ENCODE results near the gene LTBP1. TPM values are rescaled to one million over a fixed set of nuclear protein-coding genes. Genes with fewer than 3 reads are reported as not detected.

Gene LTBP1
- polyA plus RNA-seq, 2 of the 4 experiments (the other 2 are of a cell fraction): 23.8 to 30.4 TPM

DNA sequence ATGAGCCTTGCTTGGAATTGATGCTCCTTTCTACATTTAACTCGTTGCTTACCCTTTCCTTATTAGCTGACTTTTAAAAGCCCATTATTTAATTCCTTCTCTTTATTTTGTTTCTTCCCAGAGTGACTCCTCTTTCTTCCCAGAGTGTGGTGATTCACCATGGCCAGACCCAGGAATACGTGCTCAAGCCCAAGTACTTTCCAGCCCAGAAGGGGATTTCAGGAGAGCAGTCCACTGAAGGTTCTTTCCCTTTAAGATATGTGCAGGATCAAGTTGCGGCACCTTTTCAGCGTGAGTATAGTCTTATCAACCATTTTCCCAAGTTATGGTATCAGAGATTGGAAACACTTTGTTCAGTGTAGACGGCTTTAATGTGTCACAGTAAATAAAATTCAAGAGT is 163.7 kb downstream of the LTBP1 start:
- H3K9me3 ChIP-seq: no peaks in the 10 kb centered on the region
- CTCF ChIA-PET: interaction anchor here (1.6 kb wide), 1 partner anchor 24 kb away, joined by 4 read pairs; no protein-coding TSS in a partner anchor
- DNase-seq (ENCODE audit: low read depth in 1 of 2, low spot score in 1 of 2) (no peak), FAIRE-seq (no peak), ATAC-seq (peak in 1 of 2 experiments; percentile 16; a peak in 2 of 6 replicates)
- no peak overlapping the region for H3K4me3 ChIP-seq
- peak overlapping the region; percentile 9 to 40; a peak in 2 of 6 replicates for H3K27ac ChIP-seq
- 64% methylated on average over 5 of the region's 5 CpGs for WGBS (ENCODE audit: missing lambda C conversion rate)
- H3K4me2 ChIP-seq: peak overlapping the region; percentile 50
- TF ChIP-seq ESRRA (IDR thresholded peaks at IDR 0.05; ENCODE audit: borderline replicate concordance, low read length) (no peak), MYC (IDR thresholded peaks at IDR 0.05; ENCODE audit: borderline replicate concordance, low read length) (no peak), HEYL (CRISPR knock-in tag; IDR thresholded peaks at IDR 0.05) (no peak), FOSB (CRISPR knock-in tag; IDR thresholded peaks at IDR 0.05) (no peak), ZC3H11A (IDR thresholded peaks at IDR 0.05) (no peak), HDAC2 (IDR thresholded peaks at IDR 0.05) (no peak), BHLHE40 (IDR thresholded peaks at IDR 0.05; ENCODE audit: low read depth, low read length) (no peak), RARB (CRISPR knock-in tag; IDR thresholded peaks at IDR 0.05) (no peak), POLR2AphosphoS2 (conservative IDR thresholded peaks at IDR 0.05; ENCODE audit: low read length) (no peak), FOSL2 (IDR thresholded peaks at IDR 0.05) (no peak), FOSL2 (CRISPR knock-in tag; IDR thresholded peaks at IDR 0.05) (no peak)
- TF ChIP-seq, protein P1, sequence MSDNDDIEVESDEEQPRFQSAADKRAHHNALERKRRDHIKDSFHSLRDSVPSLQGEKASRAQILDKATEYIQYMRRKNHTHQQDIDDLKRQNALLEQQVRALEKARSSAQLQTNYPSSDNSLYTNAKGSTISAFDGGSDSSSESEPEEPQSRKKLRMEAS (IDR thresholded peaks at IDR 0.05): no peak
- POLR2A ChIA-PET: no interaction called here
- H3K4me1 ChIP-seq: peaks cover 31% of the 10 kb centered on the region

DNA sequence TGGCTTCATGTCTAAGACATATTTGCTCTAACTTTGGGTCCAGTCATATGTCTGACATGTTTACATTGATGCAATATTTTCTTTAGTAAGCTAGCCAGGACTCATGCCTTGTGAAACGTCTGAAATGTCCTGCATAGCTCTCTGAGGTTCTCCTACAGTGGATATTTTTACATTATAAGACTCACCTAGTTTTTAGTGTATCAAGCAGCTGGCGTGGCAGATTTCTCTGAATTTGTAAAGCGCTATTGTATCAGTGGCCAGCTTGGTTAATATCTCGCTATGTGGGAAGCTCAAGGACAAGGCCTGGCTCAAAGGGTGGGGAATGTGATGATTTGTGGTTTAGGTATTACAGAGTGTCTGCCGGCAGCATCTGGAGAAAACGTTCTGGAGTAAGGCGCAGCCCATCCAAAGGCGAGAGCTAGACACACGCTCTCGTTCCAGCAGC is 164.3 kb downstream of the LTBP1 start:
- TF ChIP-seq FOSL2 (IDR thresholded peaks at IDR 0.05) (no peak), FOSL2 (CRISPR knock-in tag; IDR thresholded peaks at IDR 0.05) (peak; percentile 76), NR3C1 (IDR thresholded peaks at IDR 0.05) (no peak), CEBPB (IDR thresholded peaks at IDR 0.05) (peak; percentile 53 to 60; a peak in 2 of 4 replicates), RARB (CRISPR knock-in tag; IDR thresholded peaks at IDR 0.05) (no peak), EP300 (IDR thresholded peaks at IDR 0.05) (0 out of 5 replicates have a peak, but pooled peaks of 1 of the 2 experiments have one; percentile 14), JUNB (IDR thresholded peaks at IDR 0.05) (peak; percentile 41; the same call in 1 of the 2 replicates), SMC3 (IDR thresholded peaks at IDR 0.05) (no peak), ZNF302 (CRISPR knock-in tag; IDR thresholded peaks at IDR 0.05) (no peak)
- TF ChIP-seq, protein P2, sequence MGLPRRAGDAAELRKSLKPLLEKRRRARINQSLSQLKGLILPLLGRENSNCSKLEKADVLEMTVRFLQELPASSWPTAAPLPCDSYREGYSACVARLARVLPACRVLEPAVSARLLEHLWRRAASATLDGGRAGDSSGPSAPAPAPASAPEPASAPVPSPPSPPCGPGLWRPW (IDR thresholded peaks at IDR 0.05): 0 out of 2 replicates have a peak, but pooled peaks have one; percentile 33
- TF ChIP-seq, protein P3, sequence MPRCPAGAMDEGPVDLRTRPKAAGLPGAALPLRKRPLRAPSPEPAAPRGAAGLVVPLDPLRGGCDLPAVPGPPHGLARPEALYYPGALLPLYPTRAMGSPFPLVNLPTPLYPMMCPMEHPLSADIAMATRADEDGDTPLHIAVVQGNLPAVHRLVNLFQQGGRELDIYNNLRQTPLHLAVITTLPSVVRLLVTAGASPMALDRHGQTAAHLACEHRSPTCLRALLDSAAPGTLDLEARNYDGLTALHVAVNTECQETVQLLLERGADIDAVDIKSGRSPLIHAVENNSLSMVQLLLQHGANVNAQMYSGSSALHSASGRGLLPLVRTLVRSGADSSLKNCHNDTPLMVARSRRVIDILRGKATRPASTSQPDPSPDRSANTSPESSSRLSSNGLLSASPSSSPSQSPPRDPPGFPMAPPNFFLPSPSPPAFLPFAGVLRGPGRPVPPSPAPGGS (IDR thresholded peaks at IDR 0.05): 0 out of 3 replicates have a peak, but pooled peaks have one; percentile 17
- DNase-seq (ENCODE audit: low read depth in 1 of 2, low spot score in 1 of 2) (peak in 1 of 2 experiments; percentile 44), ATAC-seq (peak; percentile 67 to 78; a peak in 5 of 6 replicates), FAIRE-seq (no peak)
- POLR2A ChIA-PET: no interaction called here
- Histone ChIP-seq H3K4me3 (no peak overlapping the region), H3K27ac (peak overlapping the region; percentile 22 to 40; a peak in 4 of 6 replicates), H3K9me3 (no peaks in the 10 kb centered on the region), H3K4me1 (peaks cover 31% of the 10 kb centered on the region), H3K4me2 (peak overlapping the region; percentile 50)
- CTCF ChIA-PET: interaction anchor here (1.6 kb wide), 1 partner anchor 23 kb away, joined by 4 read pairs; no protein-coding TSS in a partner anchor
- WGBS (ENCODE audit: missing lambda C conversion rate): 58% methylated on average over 10 of the region's 10 CpGs

DNA sequence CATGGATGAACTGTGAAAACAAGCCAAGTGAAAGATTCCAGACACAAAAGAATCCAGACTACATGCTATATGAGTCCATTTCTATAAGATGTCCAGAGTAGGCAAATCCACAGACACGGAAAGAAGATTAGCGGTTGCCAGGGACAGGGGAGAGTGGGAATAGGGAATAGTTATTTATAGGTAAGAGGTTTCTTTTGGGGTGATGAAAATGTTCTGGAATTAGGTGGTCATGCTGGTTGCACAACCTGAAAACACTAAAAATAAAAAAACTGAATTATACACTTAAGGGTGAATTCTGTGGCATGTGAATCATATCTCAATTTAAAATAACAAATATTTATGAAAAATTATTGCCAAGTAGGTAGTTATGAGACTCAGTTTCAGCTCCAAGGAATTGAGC is 168.4 kb downstream of the LTBP1 start:
- POLR2A ChIA-PET: no interaction called here

More for the DNA sequence above, 168.4 kb downstream of the LTBP1 start:
- Histone ChIP-seq H3K27ac (no peak overlapping the region), H3K9me3 (no peaks in the 10 kb centered on the region), H3K4me2 (no peak overlapping the region), H3K4me1 (peaks cover 15% of the 10 kb centered on the region), H3K4me3 (no peak overlapping the region)
- no peak for FAIRE-seq
- TF ChIP-seq, protein P4, sequence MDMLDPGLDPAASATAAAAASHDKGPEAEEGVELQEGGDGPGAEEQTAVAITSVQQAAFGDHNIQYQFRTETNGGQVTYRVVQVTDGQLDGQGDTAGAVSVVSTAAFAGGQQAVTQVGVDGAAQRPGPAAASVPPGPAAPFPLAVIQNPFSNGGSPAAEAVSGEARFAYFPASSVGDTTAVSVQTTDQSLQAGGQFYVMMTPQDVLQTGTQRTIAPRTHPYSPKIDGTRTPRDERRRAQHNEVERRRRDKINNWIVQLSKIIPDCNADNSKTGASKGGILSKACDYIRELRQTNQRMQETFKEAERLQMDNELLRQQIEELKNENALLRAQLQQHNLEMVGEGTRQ (IDR thresholded peaks at IDR 0.05): no peak
- TF ChIP-seq CEBPB (IDR thresholded peaks at IDR 0.05): no peak
- TF ChIP-seq NPAS2 (CRISPR knock-in tag; IDR thresholded peaks at IDR 0.05; ENCODE audit: borderline replicate concordance): no peak
- no peak for TF ChIP-seq FOSB (CRISPR knock-in tag; IDR thresholded peaks at IDR 0.05)
- CTCF ChIA-PET: no interaction called here
- WGBS (ENCODE audit: missing lambda C conversion rate): 92% methylated on average over 2 of the region's 2 CpGs
- DNase-seq (ENCODE audit: low read depth in 1 of 2, low spot score in 1 of 2): no peak
- no peak for ATAC-seq
